ENCODE results near the gene CCDC178.

CCDC178 gene

GRCh38 chr18:33132657-33133056, 307.9 kb downstream of the CCDC178 start:
- no peak for DNase-seq (ENCODE audit: low read depth in 2 of 2)

DNA sequence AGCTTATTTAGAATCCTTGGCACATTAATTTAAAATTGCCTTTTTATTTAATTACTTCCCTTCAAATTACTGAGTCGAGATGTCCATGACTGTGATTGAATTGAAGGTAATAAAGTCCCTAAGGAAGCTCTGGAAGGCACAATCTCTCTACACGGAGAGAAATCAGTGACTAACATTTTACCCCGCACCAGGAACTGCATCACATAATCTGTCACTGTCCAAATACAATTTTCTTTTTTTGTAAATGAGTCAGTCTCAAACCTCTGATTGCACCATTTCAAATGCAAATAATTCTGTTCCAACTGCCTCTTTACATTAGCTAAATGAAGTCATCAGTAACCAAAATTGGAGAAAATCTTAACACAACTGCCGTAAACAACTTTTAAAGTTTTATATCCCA, 311.9 kb downstream of the CCDC178 start:
- no peak for DNase-seq (ENCODE audit: low read depth in 2 of 2)

- no peak for DNase-seq (ENCODE audit: low read depth in 2 of 2)
Observed at GRCh38 chr18:33123862-33124518, 316.5 kb downstream of the CCDC178 start.

- no peak for DNase-seq (ENCODE audit: low read depth in 2 of 2)
Observed at GRCh38 chr18:33116376-33116775, 324.1 kb downstream of the CCDC178 start.

- DNase-seq (ENCODE audit: low read depth in 2 of 2): no peak
Observed at GRCh38 chr18:33115917-33116316, 324.6 kb downstream of the CCDC178 start.

- no peak for DNase-seq (ENCODE audit: low read depth in 2 of 2)
Observed at GRCh38 chr18:33115476-33115875, 325.0 kb downstream of the CCDC178 start.

DNA sequence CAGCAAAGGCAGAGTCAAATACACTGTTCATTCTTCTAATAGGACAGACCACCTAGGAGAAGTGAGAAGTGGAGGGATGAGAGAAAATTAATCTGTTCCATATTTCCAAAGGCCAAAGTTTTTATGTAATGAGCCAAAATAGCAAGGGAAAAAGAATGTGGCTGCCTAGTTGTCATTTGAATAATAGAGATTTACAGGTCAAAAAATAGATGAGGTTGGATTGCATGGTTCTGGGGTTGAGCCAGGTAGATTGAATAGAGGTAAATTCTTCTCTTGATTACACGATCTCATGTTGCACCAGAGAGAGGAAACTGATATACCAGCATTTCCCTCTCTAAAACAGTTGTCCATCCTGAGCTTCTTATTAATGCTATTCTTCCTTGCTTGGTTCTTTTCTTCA, 325.8 kb downstream of the CCDC178 start:
- no peak for DNase-seq (ENCODE audit: low read depth in 2 of 2)

- no peak for DNase-seq (ENCODE audit: low read depth in 2 of 2)
Observed at GRCh38 chr18:33113416-33113815, 327.1 kb downstream of the CCDC178 start.

DNA sequence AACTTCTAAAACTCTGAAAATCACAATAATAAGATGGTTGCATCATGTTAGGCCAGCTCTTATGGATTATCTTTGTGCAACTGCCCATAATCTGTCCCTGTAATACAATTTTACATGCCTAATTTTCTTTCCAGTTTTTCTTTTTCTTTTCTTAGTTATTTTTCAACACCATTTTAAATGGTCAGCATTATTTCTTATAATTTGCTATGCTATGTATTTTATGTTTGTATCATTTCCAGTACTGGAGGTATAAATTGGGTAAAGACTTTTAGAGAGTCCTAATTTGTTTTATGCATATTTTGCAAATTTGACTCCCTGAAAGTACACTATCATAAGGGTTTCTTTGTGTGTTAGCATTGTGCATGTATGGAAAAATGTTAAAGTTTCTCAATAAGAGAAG, 333.0 kb downstream of the CCDC178 start:
- no peak for DNase-seq (ENCODE audit: low read depth in 2 of 2)

- DNase-seq (ENCODE audit: low read depth in 2 of 2): no peak
Observed at GRCh38 chr18:33101316-33101715, 339.2 kb downstream of the CCDC178 start.

GRCh38 chr18:33099626-33100025, 340.9 kb downstream of the CCDC178 start:
- DNase-seq (ENCODE audit: low read depth in 2 of 2): no peak

GRCh38 chr18:33097126-33097525, 343.4 kb downstream of the CCDC178 start:
- no peak for DNase-seq (ENCODE audit: low read depth in 2 of 2)

DNA sequence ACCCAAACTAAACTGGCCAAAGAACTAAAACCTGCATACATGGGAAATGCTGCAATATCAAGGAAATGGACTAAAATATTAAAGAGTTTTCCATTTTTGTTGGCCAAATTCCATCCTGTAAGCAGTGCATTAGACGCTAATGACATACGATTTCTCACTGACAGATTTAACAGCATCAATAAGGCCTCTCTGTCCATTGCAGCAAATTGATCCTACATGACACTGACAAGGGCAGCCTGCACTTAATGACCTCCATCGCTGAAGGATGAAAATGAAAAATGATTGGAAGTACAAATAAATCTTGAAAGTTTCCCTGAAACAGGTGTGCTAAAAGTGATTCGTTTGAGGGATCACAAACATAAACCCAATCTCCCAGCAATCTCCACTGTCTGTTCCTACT, 350.1 kb downstream of the CCDC178 start:
- DNase-seq (ENCODE audit: low read depth in 2 of 2): no peak

DNA sequence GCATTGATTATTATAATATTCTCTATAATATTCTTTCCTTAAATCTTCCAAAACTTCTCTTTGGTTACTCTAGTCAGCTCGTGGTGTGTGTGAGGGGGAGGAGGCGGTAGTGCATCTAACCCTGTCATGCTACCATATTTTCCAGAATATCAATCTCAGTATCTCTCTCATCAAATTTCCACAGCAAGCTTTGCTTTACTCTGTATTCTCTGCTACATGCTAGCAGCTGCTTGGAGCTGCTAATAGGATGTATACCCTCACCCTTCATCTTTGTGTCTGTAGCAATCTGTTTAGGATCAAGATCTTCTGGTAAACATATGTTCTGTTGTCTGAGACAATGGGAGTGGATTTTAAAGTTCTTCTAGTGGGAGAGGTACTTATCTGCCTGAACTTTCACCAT, 363.9 kb downstream of the CCDC178 start:
- no peak for DNase-seq (ENCODE audit: low read depth in 2 of 2)

DNA sequence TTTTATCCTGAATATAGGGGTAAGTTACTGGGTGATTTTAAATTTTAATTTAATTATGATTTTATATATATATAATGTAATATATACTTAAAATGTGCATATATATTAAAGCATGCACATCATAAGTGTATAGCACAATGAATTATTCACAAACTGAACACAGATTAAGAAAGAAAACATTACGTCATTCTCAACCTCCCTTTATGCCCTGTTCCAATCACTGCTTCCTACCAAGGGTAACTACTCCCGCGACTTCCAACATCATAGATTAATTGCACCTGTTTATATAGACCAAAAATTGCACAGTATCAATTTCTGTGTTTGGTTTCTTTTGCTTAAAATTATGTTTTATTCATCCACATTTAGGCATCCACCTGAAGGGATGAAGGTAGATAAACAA, 366.4 kb downstream of the CCDC178 start:
- DNase-seq (ENCODE audit: low read depth in 2 of 2): no peak

GRCh38 chr18:33062834-33063364, 377.6 kb downstream of the CCDC178 start:
- no peak for DNase-seq (ENCODE audit: low read depth in 2 of 2)

- DNase-seq (ENCODE audit: low read depth in 2 of 2): no peak
Observed at GRCh38 chr18:33052886-33053285, 387.6 kb downstream of the CCDC178 start.

DNA sequence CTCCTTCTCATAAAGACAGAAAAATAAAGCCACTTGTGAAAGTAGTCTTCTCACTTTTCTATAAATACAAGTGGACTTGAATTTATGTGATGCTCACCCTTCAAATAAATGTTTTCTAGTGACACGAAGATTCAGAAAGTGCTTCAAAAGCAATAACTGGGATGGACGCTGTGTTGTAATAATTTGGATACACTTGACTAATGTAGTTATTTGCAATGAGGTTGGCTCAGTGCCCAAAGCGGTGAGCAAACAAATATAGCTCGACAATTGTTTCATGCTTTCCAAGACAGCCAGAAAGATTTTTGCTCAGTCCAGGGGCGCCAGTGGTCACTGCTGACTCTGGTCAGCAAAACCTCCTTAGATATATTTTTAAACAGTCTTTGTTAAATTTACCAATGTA, 389.1 kb downstream of the CCDC178 start:
- DNase-seq (ENCODE audit: low read depth in 2 of 2): no peak

GRCh38 chr18:33040213-33040612, 400.3 kb downstream of the CCDC178 start:
- DNase-seq (ENCODE audit: low read depth in 2 of 2): no peak

DNA sequence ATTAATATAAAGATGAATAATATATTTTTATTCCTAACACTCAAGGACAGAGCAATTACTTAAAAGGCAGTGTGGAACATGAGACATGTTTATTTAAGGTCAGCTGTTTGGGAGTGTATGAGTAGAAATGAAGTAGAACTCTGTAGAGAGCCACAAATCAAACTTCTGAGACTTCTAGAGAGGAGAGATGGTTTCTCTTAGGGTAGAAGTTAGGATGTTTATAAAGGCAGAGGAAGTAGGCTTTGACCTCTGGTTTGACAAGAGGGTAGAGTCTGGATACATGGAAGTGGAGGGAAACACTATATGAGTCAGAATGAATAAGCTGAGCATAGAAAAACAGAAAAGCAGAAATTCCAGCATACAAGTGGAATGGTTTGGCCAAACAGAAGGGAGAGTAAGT, 405.6 kb downstream of the CCDC178 start:
- no peak for DNase-seq (ENCODE audit: low read depth in 2 of 2)

DNA sequence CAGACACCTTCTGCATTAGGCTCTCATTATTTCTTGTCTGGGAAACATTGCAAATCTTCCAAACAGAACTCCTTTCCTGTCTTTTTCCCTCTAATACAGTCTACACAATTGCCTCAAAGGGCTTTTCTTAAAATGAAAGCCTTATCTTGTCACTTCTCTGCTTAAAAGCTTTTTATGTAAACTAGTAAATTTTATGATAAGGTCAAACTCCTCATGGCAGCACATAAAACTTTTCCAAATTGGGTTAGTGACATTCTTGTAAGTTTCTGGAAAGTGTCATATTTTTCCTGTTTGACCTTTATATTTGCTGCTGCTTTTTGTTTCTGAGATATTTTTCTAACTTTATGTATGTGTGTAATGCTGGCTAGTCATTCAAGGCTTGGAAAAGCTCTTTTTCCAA, 406.3 kb downstream of the CCDC178 start:
- no peak for DNase-seq (ENCODE audit: low read depth in 2 of 2)

- DNase-seq (ENCODE audit: low read depth in 2 of 2): no peak
Observed at GRCh38 chr18:33022370-33022769, 418.2 kb downstream of the CCDC178 start.

- DNase-seq (ENCODE audit: low read depth in 2 of 2): no peak
Observed at GRCh38 chr18:33020877-33021276, 419.6 kb downstream of the CCDC178 start.
